Large intestine (tissue), 3 donors: ENCODE data around the gene DIP2C. TPM values are rescaled to one million over a fixed set of nuclear protein-coding genes. Genes with fewer than 3 reads are reported as not detected.
"Not testable (repeated sequence)": the region's sequence is repeated elsewhere in the genome, so short reads cannot be mapped to it uniquely, and the experiment has no call there.

Experiments used
- DNase-seq, 2 donors: peaks; one replicate each; pipeline versions ENCODE4 v3.0.0 to v3.0.0-alpha.2; 2013
- H3K27ac ChIP-seq: one replicate; pipeline ENCODE4 v1.5.1; 2013; ENCODE audit warnings: low read length
- H3K27me3 ChIP-seq: 2 replicates; pipeline ENCODE4 v1.6.1; 2013; ENCODE audit warnings: low read length; ENCODE audit not compliant: control insufficient read depth, insufficient read depth
- H3K36me3 ChIP-seq: 2 replicates; pipeline ENCODE4 v1.6.1; 2013; ENCODE audit warnings: low read length; ENCODE audit not compliant: control insufficient read depth, insufficient read depth
- H3K4me1 ChIP-seq: one replicate; pipeline ENCODE4 v1.6.1; 2013; ENCODE audit warnings: low read length; ENCODE audit not compliant: control insufficient read depth, insufficient read depth
- H3K4me3 ChIP-seq: one replicate; pipeline ENCODE4 v1.5.1; 2013; ENCODE audit warnings: low read length
- H3K9me3 ChIP-seq: one replicate; pipeline ENCODE4 v1.6.1; 2013; ENCODE audit warnings: mild to moderate bottlenecking, low read depth, low read length, moderate library complexity; ENCODE audit not compliant: control insufficient read depth
- WGBS: methylation state at CpG from one replicate; pipeline ENCODE4 v1.1.5; 2013; ENCODE audit warnings: low lambda C conversion rate; ENCODE audit not compliant: insufficient coverage; 5-methylcytosine and 5-hydroxymethylcytosine counted together
- polyA plus RNA-seq: library from polyadenylated mRNA; unstranded; fragments of 120-200 nt; gene quantifications from one replicate; pipeline ENCODE4 v1.2.1, GENCODE V29; 2013

Gene DIP2C
- polyA plus RNA-seq, 1 donor: 16.5 TPM

DNA sequence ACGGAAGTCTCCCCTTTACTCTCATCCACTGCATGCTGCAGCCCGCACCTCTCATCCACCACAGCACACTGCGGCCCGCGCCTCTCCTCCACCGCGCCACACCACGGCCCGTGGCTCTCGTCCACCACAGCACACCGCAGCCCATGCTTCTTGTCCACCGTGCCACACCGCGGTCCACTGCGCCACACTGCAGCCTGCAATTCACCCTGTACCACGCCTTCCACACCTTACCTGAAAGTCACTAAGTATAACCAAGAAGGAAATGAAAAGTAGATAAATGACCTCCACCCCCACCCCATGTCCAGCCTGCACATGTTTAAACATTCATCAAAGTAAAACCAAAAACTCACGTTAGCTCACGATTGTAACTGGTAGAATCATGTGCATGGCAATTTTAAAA lies 176.1 kb downstream of the DIP2C start:
- DNase-seq: peak in 1 of 2 donors; percentile 30
- no CpG with 5 or more reads among the region's 18 CpGs for WGBS
- no peaks in the 10 kb centered on the region for H3K9me3 ChIP-seq
- H3K36me3 ChIP-seq: no peaks in the 10 kb centered on the region
- no peaks in the 10 kb centered on the region for H3K27me3 ChIP-seq
- H3K4me1 ChIP-seq: peaks cover 7% of the 10 kb centered on the region
- H3K27ac ChIP-seq: no peak overlapping the region
- no peak overlapping the region for H3K4me3 ChIP-seq

DNA sequence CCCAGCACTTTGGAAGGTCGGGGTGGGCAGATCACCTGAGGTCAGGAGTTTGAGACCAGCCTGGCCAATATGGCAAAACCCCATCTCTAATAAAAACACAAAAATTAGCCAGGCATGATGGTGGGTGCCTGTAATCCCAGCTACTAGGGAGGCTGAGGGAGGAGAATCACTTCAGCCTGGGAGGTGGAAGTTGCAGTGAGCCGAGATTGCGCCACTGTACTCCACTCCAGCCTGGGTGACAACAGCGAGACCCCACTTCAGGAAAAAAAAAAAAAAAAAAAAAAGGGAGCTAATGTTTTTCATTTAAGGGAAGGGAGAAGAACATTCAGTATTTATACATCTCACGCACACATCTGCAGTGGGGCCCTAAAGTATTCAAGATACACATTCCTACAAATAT lies 176.8 kb downstream of the DIP2C start:
- not testable (repeated sequence) for H3K27me3 ChIP-seq, H3K4me1 ChIP-seq, H3K36me3 ChIP-seq, H3K27ac ChIP-seq, DNase-seq, H3K9me3 ChIP-seq, H3K4me3 ChIP-seq
- WGBS: no CpG with 5 or more reads among the region's 5 CpGs

DNA sequence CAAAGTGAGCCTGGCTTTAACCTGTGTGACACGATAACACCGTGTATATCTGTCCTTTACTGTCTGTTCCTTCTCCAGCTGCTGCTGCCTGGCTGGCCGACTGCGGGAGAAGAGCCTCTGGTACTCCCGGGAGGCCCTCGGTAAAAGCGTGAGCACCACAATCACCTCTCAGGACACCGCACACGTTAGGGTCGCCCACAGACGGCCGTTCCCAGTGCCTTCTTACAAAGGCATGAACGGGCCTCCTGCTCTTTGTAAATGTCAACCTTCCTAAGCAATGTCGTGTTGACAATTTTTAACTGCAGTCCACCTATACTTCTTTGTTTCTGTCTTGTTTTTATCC lies 177.6 kb downstream of the DIP2C start:
- H3K4me3 ChIP-seq: no peak overlapping the region
- no peaks in the 10 kb centered on the region for H3K27me3 ChIP-seq
- no peaks in the 10 kb centered on the region for H3K9me3 ChIP-seq
- DNase-seq: no peak
- peaks cover 7% of the 10 kb centered on the region for H3K4me1 ChIP-seq
- no CpG with 5 or more reads among the region's 14 CpGs for WGBS
- no peak overlapping the region for H3K27ac ChIP-seq
- peaks cover 10% of the 10 kb centered on the region for H3K36me3 ChIP-seq

DNA sequence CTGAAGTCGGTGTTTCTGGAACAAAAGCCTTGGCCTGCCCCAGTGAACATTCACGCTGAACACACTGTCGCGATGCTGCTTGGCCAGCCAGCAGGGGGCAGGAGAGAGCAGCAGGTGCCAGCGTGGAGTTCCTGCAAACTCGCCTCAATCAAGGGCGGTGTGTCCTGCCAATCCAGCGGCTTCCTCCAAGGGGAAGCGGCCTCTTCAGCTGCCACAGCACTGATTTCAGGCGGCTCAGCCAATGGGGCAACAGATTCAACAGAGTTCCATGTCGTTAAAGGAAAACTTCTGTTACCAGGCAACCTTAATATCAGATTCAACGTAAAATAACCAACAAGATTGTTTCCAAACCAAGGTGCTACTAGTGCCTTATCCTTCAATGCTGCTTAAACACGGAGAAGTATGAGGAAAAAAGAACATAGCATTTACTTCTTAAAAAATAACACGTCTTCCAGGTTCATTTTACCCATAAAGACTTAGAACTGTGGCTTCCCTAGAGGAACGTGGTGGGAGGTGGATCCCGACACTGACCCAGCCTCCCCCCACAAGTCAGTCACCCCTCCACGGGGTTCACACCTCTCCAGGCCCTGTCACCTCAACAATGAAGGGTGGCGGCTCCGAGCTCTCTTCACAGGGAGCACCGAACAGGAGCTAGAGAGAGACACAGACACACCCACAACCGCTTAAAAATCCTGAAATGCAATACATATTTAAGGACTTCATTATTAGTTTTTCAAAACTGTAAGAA lies 178.2 kb downstream of the DIP2C start:
- H3K4me1 ChIP-seq: peaks cover 7% of the 10 kb centered on the region
- no peaks in the 10 kb centered on the region for H3K9me3 ChIP-seq
- no peaks in the 10 kb centered on the region for H3K27me3 ChIP-seq
- WGBS: 14% methylated on average over 1 of the region's 21 CpGs
- H3K27ac ChIP-seq: no peak overlapping the region
- H3K36me3 ChIP-seq: peaks cover 12% of the 10 kb centered on the region
- H3K4me3 ChIP-seq: no peak overlapping the region
- DNase-seq: peak; percentile 92

DNA sequence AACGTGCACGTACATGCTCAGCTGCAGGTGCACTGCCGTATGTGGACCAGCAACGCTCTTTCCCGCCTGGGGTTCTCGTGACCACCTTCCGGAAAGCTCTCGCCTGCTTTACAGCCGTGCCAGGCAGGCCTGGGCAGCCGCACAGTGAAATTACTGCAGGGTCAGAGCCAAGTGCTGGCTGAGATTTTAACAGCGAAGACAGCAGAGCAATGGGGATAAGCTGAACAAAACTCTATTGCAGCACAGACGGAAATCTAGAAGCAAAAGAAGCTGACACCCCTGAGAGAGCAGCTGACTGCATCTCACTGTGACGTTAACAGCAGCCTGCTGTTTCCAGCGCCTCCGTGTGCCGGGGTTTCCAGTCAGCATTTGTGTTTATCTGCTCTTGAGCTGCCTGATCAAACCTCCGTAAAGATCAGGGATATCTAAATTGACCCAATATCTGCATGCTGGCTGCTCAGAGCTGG lies 179.0 kb downstream of the DIP2C start:
- no peak overlapping the region for H3K27ac ChIP-seq
- H3K36me3 ChIP-seq: peaks cover 12% of the 10 kb centered on the region
- no peak overlapping the region for H3K4me3 ChIP-seq
- no peaks in the 10 kb centered on the region for H3K27me3 ChIP-seq
- H3K9me3 ChIP-seq: no peaks in the 10 kb centered on the region
- no CpG with 5 or more reads among the region's 17 CpGs for WGBS
- no peak for DNase-seq
- peaks cover 7% of the 10 kb centered on the region for H3K4me1 ChIP-seq

DNA sequence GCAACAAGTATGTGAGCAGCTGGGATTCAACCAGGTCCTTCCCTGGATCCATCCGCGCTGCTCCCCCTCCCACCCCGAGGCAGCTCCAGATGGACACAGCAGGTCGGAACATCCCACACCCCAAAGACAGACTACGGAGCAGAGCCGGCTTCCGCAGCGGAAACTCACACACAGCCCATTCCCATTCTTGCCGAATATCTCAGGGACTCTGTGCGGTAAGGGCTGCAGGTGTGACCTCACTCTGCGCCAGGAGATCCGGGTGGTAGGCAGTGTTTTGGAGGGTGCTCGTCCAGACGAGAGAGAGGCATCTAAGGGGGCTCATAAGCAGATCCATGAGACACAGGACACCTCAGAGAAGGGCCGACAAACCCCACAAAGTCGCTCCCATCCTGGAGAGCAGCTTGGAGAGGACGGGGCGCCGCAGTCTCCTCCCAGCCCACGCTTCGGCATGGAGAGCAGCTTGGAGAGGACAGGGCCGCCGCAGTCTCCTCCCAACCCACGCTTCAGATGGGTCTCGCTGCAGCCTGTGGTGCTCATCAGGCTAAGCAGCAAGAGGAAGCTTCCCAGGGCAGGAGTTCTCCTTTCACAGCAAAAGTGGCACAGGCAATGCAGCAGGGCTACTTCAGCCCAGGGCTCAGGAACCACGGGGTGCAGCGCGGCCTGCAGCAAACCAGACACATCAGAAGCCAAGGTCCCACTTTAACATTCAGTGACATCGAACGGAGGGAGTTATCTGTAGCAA lies 179.9 kb downstream of the DIP2C start:
- Histone ChIP-seq H3K27me3 (no peaks in the 10 kb centered on the region), H3K27ac (no peak overlapping the region), H3K36me3 (peaks cover 12% of the 10 kb centered on the region), H3K4me1 (peaks cover 7% of the 10 kb centered on the region), H3K4me3 (no peak overlapping the region), H3K9me3 (no peaks in the 10 kb centered on the region)
- no peak for DNase-seq
- WGBS: no CpG with 5 or more reads among the region's 30 CpGs

DNA sequence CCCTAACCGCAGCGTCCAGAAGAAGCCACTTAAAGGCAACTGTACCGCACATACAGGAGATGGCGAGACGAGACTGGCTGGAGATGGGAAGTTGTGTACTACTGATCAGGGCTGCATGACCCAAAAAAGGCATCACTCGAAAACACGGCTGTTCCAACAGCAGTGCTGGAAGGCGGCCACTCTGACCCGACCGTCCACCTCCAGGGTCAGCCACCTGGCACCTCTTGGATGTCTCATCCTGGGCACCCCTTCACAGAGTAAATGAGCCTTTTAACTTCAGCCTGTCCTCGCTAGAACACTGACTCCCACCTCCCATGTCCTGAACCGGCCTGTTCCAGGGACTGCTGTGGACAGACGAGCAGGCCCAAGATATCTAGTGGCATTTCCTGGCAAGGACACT lies 180.7 kb downstream of the DIP2C start:
- Histone ChIP-seq H3K4me3 (no peak overlapping the region), H3K27ac (no peak overlapping the region), H3K4me1 (peaks cover 3% of the 10 kb centered on the region), H3K36me3 (peaks cover 12% of the 10 kb centered on the region), H3K9me3 (no peaks in the 10 kb centered on the region), H3K27me3 (no peaks in the 10 kb centered on the region)
- DNase-seq: no peak
- no CpG with 5 or more reads among the region's 13 CpGs for WGBS

DNA sequence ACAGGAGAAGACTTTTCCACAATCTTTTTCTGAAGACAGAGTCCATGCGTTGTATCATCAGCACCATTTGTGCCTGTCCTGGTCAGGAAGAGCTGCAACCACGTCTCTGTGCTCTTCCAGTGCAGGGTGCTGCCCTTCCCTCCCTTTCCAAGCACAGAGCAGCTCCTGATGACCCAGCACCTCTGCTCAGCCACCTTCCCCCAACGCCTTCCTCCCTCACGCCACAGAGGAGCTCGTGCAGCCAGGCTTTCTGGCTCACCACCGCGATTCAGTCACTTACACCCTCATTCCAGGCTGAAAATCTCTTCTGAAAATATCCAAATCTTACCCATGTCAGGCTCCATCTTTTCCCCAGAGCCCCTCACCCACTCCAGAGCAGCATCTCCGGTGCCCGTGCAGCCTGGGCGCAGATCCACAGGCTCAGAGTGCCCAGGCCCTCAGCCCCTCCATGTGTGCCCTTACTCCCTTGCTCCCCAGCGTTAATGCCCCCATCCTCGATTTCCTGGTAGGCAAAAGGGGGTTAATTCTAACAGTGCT lies 181.5 kb downstream of the DIP2C start:
- WGBS: 100% methylated on average over 3 of the region's 12 CpGs
- no peaks in the 10 kb centered on the region for H3K27me3 ChIP-seq
- DNase-seq: no peak
- H3K4me1 ChIP-seq: no peaks in the 10 kb centered on the region
- H3K4me3 ChIP-seq: no peak overlapping the region
- no peaks in the 10 kb centered on the region for H3K9me3 ChIP-seq
- peaks cover 12% of the 10 kb centered on the region for H3K36me3 ChIP-seq
- no peak overlapping the region for H3K27ac ChIP-seq

DNA sequence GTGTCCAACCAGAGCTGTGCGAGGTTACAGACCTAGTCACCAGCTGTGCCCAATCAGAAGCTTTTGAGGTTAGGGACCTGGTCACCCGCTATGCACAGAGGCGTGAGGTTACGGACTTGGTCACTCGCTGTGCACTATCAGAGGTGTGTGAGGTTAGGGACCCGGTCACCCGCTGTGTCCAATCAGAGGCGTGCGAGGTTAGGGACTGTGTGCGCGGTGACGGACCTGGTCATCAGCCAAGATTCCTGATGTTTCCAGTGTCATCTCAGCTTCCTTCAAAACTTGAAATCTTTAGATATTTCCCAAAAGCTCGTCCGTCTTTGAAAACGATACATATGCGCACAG lies 182.1 kb downstream of the DIP2C start:
- Histone ChIP-seq H3K4me1 (no peaks in the 10 kb centered on the region), H3K4me3 (no peak overlapping the region), H3K9me3 (no peaks in the 10 kb centered on the region), H3K36me3 (peaks cover 14% of the 10 kb centered on the region), H3K27me3 (no peaks in the 10 kb centered on the region), H3K27ac (no peak overlapping the region)
- whole genome bisulfite sequencing: no CpG with 5 or more reads among the region's 16 CpGs
- DNase-seq: no peak

DNA sequence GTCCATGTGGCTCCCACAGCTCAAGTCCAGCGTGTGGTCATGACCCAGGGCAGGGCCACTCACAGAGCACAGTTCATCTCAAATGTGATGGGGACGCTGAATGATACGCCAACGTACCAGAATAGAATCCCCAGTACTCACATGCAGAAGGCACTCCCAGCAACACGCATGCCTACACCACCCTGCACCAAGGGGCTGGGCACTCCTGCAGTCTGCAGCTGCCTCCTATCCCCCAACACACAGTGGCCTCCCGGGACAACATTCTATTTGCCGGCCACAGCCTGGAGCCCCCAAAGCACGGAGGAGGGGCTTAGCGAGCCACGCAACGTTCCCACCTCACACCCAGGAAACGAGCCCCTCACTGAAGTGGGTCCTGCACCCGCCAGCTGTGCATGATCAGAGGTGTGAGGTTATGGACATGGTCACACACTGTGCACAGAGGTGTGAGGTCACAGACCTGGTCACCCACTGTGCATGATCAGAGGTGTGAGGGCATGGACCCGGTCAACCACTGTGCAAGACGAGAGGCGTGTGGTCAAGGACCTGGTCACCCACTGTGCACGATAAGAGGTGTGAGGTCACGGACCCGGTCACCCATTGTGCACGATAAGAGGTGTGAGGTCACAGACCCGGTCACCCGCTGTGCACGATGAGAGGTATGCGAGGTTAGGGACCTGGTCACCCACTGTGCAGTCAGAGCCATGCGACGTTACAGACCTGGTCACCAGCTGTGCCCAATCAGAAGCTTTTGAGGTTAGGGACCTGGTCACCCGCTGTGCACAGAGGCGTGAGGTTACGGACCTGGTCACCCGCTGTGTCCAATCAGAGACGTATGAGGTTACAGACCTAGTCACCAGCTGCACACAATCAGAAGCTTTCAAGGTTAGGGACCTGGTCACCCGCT lies 182.8 kb downstream of the DIP2C start:
- no CpG with 5 or more reads among the region's 32 CpGs for WGBS
- DNase-seq: no peak

More for the DNA sequence above, 182.8 kb downstream of the DIP2C start:
- no peaks in the 10 kb centered on the region for H3K9me3 ChIP-seq
- H3K36me3 ChIP-seq: peaks cover 14% of the 10 kb centered on the region
- no peak overlapping the region for H3K4me3 ChIP-seq
- H3K27me3 ChIP-seq: no peaks in the 10 kb centered on the region
- H3K27ac ChIP-seq: no peak overlapping the region
- H3K4me1 ChIP-seq: no peaks in the 10 kb centered on the region
